Kasumi-1 (cell line): ENCODE data around the gene VSIG10.

Experiments
- DNase-seq, 2 experiments: peaks; one replicate each; lab custom pipeline; 2025; lab: John Stamatoyannopoulos, UW

The VSIG10 gene

GRCh38 chr12:118059341-118060191 lies 44.2 kb downstream of the VSIG10 start:
- DNase-seq, result no peak

GRCh38 chr12:118058881-118059280 lies 44.9 kb downstream of the VSIG10 start:
- DNase-seq, result no peak

- DNase-seq, result no peak
Observed at GRCh38 chr12:118058227-118058626, 45.6 kb downstream of the VSIG10 start.

- DNase-seq, result no peak
Observed at GRCh38 chr12:118055865-118056773, 47.7 kb downstream of the VSIG10 start.

GRCh38 chr12:118055144-118055557 lies 48.7 kb downstream of the VSIG10 start:
- peak; percentile 86 to 91 for DNase-seq

GRCh38 chr12:118053071-118053985 lies 50.5 kb downstream of the VSIG10 start:
- DNase-seq, result no peak

GRCh38 chr12:118052324-118053070 lies 51.3 kb downstream of the VSIG10 start:
- no peak for DNase-seq

GRCh38 chr12:118050972-118051910 lies 52.6 kb downstream of the VSIG10 start:
- DNase-seq, result no peak

GRCh38 chr12:118046430-118046829 lies 57.4 kb downstream of the VSIG10 start:
- no peak for DNase-seq

- DNase-seq, result no peak
Observed at GRCh38 chr12:118044577-118044976, 59.2 kb downstream of the VSIG10 start.

- no peak for DNase-seq
Observed at GRCh38 chr12:118044075-118044474, 59.7 kb downstream of the VSIG10 start.

GRCh38 chr12:118042091-118042490 lies 61.7 kb downstream of the VSIG10 start:
- no peak for DNase-seq

GRCh38 chr12:118038137-118038536 lies 65.7 kb downstream of the VSIG10 start:
- DNase-seq, result no peak

GRCh38 chr12:118036672-118037411 lies 67.0 kb downstream of the VSIG10 start:
- no peak for DNase-seq

- DNase-seq, result no peak
Observed at GRCh38 chr12:118035190-118036041, 68.4 kb downstream of the VSIG10 start.

- peak in 1 of 2 experiments; percentile 22 for DNase-seq
Observed at GRCh38 chr12:118034429-118035189, 69.2 kb downstream of the VSIG10 start.

- no peak for DNase-seq
Observed at GRCh38 chr12:118033902-118034301, 69.9 kb downstream of the VSIG10 start.
